SKM-1 (cell line): ENCODE results near the gene PIGW.
A peak's percentile ranks its signal among the peaks of the same experiment; 100 is the strongest.

Experiments
- DNase-seq: peaks from one replicate; lab custom pipeline; 2025; ENCODE audit not compliant: unreplicated experiment; lab: John Stamatoyannopoulos, UW

PIGW gene, protein sequence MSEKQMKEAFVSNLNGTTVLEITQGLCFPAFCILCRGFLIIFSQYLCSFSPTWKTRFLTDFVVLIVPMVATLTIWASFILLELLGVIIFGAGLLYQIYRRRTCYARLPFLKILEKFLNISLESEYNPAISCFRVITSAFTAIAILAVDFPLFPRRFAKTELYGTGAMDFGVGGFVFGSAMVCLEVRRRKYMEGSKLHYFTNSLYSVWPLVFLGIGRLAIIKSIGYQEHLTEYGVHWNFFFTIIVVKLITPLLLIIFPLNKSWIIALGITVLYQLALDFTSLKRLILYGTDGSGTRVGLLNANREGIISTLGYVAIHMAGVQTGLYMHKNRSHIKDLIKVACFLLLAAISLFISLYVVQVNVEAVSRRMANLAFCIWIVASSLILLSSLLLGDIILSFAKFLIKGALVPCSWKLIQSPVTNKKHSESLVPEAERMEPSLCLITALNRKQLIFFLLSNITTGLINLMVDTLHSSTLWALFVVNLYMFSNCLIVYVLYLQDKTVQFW

DNA sequence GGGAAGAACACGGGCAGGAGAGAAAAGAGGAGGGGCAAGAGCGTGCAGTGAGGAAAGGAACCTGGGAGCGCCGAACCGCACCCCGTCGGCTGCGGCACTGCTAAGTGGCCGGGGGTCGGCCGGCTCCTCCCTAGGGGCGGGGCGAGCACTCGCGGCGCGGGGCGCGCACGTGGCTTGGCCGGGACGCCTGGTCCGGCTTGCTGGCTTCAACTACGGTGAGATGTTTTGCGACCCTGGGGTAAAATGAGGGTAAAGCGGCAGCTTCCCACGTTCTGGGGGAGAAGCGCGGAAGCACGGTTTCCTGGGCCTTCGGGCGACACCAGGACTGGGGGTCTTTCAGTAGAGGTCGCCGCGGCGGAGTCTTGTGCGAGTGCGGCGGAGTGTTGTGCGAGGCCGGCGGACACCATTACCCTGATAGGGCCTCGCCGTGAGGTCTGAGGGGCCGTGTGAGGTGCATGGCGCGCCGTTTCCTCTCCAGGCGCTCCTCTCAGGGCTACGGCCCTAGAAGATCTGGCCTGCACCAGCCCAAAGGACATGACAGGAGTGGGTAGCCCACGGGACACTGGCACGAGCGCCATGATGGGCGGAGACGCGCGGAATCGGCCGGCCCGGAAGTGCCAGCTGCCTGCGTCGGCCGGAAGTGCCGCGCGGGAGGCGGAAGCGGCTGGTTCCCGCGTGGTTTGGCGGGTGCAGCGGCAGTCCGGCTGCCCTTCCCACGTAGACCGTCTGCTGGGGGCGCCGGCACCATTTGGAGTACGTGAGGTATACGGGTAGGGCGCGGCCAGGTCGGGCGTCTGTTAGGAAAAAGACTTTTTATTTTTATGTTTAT lies at the start of gene PIGW, which contains the start of gene MYO19:
PIGW (plus strand) TSS at position 148 of the 829 bp plus-strand sequence. CDS start 2,115 bp downstream, outside the sequence.
MYO19 (minus strand) TSS at position 29 of the 829 bp plus-strand sequence. CDS start 2,330 bp downstream, outside the sequence.
- DNase-seq, result peak; percentile 93

DNA sequence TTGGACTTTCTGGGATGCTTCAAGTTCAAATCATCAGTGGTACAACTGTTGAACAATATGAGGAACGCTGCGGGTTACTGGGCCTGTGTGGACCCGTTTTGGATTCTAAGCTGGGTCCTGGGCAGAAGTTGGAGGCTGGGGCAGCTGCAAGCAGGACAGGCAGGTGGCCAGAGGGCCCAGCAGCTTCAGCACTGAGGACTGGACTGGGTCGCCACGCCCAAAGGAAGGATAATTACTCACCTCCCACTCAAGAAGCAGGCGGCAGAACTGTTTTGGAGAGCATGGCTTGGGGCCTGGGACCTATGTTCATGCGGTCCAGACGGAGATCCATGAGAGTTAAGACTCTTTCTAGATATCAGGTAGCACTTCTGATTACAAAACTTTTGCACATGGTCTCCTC lies 49.8 kb upstream of the PIGW start:
- no peak for DNase-seq

DNA sequence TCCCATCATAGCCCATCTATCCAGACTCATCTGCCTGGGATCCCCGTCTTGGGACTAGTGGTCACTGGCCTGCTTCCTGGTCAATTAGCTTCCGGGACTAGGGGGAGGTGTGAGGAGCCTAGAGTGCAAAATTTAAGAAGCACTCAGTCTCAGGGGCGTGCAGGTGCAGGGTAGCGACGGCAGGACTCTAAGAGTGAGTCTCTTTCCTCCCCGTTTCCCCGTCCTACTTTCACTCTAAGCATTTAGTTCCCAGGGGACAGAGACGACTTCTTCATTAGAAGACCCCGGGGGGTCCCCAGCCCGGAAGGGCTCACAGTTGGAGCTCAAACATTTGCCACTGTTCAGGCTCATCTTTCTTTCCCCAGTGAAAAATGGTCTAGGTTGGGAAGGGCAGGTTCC lies 49.0 kb upstream of the PIGW start:
- DNase-seq, result no peak

DNA sequence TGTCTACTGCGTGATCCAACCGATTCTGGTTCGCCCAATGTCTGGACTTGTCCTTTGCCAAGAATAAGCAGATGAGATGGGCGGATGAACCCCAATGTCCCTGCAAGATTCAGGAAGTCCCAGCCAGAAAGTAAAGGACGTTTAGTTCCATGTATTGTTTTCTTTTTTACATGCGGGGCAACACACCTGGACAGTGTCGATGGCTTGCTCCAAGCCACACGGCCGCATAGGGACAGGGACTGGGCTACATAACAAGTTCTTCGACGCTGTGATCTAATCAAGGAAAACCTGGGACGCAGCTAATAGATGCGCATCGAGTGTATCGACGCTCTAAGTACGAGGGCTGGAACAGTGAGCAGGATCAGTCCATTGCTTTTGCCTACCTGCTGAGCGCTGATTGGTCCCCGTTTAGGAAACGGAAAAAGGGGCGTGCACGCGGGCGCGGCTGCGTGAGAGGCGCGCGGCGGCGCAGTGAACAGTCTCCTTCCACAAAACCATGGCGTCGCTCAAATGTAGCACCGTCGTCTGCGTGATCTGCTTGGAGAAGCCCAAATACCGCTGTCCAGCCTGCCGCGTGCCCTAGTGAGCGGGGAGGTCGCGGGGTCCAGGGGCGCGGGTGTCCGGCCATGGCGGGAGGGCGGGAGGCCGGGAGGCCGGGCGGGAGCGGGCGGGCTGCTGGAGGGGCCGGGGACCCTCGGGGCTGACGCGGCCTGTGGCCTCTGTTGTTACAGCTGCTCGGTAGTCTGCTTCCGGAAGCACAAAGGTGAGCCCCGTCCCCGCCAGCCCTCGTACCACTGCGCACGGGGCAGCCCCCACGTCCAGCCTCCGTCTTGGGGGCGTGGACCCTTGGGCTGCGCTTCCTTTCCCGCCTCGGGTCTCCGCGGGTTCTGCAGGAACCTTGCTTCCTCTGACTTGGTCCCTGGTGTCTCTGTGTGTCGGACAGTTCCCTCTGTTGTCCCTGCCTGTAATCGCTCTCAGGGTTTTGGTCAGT lies 48.3 kb upstream of the PIGW start, which contains the start of gene ZNHIT3:
ZNHIT3 (plus strand) TSS at position 478 of the 991 bp plus-strand sequence; CDS start at position 497, 19 bp downstream.
- DNase-seq, result peak; percentile 88

DNA sequence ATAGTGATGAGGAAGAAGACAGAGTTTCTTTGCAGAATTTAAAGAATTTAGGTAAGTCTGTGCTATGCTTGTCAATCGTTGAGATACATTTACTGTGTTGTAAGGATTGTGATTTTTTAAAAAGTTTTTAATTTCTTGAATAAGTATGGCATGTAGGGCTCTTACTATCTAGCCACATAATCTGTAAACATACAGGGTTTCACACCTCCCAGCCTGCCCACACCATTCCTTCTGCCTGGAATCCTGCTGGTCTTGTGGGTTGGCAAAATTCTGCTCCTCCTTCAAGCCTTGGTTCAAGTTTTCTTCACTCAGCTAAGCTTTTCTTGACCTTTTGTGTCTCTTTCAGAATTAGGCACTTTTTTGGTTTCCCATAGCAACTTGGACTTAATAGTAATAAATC lies 40.8 kb upstream of the PIGW start:
- no peak for DNase-seq

DNA sequence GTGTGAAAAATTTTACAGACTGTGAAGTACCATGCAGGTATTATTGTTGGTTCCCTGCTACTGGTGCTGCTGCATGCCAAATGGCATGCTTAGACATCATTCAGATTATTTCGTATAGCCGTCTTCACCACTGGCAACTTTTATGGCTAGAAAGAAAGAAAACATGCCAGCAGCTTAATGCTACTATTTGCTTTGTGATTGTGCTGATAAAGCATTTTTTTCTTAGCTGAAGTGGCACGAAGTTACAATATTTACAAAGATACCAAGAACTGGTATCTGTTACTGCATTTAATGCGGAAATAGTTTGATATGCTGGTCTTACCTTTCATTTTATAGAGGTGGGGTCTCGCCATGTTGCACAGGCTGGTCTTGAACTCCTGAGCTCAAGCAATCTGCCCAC lies 40.1 kb upstream of the PIGW start:
- no peak for DNase-seq

DNA sequence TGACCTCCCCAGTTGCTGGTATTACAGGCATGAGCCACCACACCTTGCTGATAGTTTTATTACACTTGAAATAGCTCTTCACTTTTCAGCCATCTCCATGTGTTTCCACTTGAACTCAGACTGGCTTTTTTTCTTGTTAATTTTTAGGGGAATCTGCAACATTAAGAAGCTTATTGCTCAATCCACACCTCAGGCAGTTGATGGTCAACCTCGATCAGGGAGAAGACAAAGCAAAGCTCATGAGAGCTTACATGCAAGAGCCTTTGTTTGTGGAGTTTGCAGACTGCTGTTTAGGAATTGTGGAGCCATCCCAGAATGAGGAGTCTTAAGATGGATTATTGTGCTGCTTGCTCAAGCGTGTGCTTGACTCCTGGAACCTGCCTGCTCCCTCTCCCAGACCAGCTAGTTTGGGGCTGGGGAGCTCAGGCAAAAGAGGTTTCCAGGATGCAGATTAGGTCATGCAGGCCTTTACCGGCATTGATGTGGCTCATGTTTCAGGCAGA lies 39.7 kb upstream of the PIGW start:
- no peak for DNase-seq

DNA sequence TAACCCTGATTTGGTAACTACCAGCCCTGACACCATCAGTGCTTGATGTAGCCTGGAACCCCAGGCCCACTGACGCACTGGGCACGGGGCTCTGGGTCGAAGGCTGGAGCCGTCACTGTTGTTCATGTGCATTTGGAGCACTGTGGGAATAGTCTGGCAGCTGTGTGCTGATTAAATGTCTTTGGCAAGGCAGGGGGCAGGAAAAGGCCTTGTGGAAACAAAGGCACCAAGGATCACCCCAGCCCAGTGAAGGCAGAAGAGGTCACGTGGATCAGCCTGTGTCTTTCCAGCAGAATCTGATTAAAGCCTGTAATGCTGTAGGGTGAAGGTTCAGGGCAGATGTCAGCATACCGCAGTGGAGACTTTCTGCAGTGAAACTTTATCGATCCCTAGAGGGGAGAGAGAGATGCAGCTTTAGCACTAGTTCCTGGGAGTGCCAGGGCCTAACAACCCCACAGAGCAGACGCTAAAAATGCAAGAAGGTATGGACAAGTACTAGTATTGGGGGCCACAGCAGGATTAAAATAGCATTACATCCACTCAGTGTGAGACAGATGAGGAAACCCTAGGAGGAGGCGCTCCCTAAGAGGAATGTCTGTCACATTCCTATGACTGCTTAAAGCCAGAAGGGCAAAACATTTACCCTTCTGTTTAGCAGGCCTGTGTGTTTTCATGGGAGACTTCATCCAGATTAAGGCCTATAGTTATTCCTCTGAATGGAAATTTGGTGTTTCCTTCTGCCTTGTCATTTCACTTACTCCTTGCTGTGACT lies 38.6 kb upstream of the PIGW start:
- DNase-seq, result no peak

DNA sequence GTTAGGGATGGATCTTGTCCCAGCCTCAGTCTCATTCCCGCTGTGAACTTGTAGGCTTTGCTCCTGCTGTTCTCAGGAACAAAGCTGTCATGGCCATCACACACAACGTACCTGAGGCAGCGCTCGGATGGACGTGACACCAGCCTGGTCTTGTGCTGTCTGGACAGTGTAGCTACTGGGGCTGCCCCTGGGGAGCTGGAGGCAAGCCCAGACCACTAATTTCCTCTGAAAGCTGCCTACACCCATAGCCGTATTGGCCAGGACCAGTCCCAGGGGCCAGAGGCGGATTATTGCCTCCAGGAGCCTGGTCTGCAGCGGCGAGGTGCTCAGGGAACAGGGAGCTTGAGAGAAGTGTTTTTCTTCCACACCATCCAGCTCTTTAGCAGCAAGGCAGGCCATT lies 36.6 kb upstream of the PIGW start:
- DNase-seq, result no peak

DNA sequence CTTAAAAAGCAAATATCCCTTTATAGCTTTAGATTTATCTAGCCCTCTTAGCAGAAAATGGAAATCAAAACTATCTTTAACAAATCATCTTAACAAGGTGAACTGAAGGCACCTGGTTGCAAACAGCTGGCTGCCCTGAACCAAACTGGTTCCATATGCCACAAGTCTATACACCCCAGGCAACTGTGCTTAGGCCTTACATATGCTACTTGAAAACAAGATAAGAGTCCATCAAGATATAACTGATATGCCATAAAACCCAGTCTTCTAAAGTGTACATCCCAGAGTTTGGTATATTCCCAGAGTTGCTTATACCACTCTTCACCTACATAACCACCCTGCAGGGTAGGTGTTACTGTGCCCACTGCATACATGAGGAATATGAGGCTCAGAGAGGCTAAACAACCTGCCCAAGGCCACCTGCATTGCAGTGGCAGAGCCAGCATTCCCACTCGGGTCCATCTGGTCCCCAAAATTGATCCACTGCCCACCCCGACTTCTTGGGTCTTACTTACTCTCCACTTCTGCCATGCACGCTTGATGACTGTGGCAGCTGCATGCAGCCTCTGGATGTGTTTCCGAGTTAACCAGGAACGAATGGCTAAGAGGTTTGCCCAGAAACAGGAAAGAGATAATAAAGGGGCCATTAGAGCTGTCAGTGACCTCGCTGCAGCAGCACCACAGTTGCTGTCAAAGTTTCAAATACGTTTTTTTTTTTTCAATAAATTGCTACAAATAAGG lies 36.1 kb upstream of the PIGW start:
- DNase-seq, result no peak

DNA sequence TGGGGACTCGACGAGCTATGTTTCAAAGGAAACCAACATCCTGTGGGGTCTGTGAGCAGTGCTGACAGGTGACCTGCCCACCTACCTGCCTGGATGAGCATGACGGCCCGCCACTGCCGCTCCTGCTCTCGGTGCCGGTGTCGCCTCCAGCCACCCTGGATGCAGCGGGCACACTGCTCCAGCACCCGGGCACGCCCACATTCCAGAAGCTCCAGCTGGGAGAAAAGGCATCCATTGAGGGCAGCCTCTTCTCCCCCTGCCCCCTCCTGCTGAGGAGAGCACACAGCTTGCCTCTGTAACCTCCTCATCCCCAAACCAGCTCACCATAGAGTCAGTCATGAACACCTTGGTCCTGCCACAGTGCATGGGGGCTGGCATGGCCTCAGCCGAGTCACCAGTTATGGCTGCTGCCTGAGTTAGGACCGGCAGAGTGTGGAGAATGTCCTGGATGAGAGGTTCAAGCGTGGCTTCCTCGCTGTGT lies 34.0 kb upstream of the PIGW start:
- no peak for DNase-seq

DNA sequence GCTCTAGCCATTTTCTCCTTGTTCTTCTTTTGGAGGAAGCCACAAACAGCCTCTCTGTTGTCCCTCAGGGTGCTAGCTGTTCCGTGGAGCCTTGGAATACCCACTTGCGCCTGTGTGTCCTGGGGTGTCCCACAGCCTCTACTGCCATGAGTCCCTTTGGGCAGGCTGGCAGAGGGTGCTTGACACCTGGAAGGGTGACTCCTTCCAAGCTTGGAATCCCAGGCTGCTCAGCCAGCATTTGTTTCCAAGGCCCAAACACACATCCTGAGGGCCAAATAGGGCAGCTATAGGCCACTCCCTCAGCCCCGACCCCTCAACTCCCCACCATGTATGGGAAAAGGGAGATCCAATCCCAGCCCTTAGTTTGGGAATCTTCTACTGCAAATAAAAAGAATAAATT lies 33.4 kb upstream of the PIGW start:
- DNase-seq, result no peak

DNA sequence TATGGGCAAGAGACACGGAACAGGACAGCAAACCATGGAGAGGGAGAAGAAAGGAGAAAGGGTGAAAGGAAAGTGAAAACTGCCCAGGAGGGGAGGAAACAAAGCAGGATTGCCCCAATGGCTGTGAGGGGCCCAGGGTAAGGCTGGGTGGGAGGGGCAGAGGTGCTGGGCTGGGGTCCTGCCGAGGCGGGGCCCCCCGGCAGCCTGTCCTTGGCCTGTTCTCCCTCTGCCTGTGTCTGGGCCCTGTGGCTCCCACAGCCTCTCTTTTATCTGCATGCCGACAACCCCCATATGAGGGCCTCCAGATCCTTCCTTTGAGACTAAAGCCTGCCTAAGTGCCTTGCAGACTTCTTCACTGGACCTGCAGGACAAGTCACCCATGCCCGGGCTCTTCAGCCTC lies 32.8 kb upstream of the PIGW start:
- DNase-seq, result no peak

DNA sequence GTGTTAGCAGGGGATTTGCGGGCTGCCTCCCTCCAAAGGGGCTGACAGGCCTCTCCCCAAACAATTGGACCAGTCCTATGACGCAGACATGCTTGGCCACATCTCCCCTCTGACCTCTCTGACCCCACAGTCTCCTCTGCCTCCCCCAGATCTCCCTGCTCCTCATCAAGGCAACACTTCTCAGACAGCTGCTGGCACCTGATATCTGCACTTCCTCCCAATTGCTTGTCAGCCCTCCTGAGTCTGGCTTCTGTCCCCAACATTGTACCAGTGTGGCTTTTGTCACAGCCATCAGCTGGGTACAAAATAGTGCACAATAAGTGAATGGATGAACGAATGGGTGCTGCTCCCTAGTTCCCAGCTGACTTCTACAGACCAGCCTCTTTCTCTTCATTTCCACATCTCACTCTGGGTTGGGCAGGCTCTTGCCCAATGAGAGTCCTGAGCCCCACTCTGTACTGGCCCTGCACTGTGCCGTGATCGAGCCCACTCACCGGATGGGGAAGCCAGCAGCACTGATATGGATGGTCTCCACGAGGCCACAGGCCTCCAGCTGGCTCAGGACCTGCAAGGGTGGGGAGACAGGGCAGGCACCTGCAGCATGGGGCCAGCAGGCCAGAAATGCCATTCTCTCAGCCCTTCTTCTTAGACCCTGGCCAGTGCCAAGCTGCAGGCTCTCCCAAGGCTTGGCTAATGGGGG lies 31.2 kb upstream of the PIGW start:
- DNase-seq, result no peak

DNA sequence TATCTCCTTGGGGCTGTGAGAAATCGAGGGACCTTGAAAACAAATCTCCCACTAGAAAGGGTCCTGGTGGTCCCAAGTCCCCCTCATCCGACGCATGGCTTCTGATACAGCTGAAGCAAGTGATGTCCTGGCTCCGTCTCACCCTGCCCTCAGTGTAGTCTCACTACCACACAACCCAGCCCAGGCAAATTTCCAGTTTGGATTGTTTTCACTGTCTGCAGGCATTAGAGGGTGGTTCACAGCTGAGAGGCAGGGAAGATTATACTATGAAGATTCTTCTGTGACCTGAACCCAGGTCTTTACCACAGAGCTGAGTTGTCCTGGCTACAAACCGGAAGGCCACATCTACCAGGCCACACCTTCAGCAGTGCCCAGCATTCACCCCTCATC lies 30.6 kb upstream of the PIGW start:
- DNase-seq, result no peak

DNA sequence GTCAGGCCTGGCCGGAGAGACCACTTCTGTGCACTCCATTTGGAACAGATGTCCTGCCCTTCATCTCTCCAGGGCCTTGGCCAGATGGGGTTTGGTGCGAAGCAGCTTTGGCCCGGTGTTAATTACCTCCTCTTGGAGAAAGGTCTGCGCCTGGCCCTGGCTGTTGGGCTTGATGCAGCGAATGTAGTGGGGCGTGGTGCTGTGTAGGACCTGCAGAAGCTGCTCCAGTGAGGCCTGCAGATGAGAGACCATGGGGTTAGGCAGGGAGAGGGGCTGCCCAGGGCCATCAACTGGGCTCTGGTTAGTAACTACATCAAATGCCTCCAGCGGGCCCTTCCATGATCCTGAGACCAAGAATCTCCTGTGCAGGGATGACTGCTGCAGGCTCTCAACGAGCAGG lies 29.6 kb upstream of the PIGW start:
- no peak for DNase-seq

DNA sequence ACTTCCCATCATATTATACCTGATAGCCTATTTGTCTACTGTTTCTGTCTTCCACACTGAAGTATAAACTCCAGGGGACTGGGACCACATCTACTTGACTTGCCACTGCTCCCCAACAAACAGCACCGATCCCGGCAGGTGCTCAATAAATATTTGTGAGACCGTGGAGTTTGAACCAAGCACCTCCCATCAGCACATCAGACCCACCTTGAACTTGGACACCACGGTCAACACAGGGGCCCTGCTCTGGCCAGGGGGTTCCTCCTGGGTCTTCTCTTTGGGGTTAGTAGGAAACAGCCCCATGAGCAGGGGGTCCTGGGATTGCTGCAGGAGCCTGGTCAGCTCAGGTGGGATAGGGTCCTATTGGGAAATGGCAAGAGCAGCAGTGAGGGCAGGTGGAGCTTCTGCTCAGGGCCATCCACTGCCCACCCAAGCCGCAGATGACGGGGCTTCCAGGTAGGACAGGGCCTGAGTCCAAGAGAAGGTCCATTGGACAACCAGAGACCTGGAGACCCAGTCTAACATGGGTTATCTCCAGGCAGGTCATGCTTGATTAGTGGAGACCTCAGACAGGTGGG lies 28.4 kb upstream of the PIGW start:
- no peak for DNase-seq

DNA sequence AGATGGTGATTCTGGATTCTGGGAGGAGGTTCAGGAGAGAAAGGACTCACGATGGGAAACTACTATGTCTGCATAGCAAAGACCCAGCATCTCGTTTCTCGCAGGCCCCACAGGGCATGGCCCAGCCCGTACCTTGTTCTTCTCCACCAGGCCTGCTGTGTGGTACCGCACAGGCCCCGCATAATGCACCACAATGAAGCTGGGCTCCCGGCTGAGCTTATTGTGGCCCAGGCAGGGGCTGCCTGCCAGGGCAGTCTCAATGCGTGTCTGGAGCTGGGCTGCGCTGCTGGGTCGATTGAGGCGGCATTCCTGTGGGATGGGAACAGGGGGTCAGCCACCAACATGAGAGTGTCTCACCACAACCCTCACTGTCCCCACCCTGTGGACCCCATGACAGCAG lies 28.0 kb upstream of the PIGW start:
- no peak for DNase-seq
